GM12878 (cell line): ENCODE data around the gene MAGI2.

Experiments
- ESRRA ChIP-seq: IDR thresholded peaks from 2 replicates; pipeline ENCODE4 v1.6.1; 2012; ENCODE audit warnings: mild to moderate bottlenecking, low read length, improper control_type of control experiment
- POLR2AphosphoS2 ChIP-seq: IDR thresholded peaks from 2 replicates; pipeline ENCODE4 v1.6.1; 2011; ENCODE audit warnings: low read depth, mild to moderate bottlenecking, low read length, improper control_type of control experiment, moderate library complexity
- SMC3 ChIP-seq: IDR thresholded peaks from 2 replicates; pipeline ENCODE4 v1.6.1; 2011; ENCODE audit warnings: low read length, improper control_type of control experiment, borderline replicate concordance
- TF ChIP-seq, protein P1 (sequence below): fragments of 450-650 bp; formaldehyde crosslinking; IDR thresholded peaks from 2 replicates; pipeline ENCODE4 v1.4.0; 2022; ENCODE audit warnings: mild to moderate bottlenecking, moderate library complexity
- TF ChIP-seq, protein P2 (sequence below), 3 experiments: IDR thresholded peaks in 2 of 3; conservative IDR thresholded peaks in 1 of 3; 2 replicates each; pipeline ENCODE4 v1.5.1; 2011; ENCODE audit warnings: low read depth in 3 of 3, low read length in 3 of 3, mild to moderate bottlenecking in 3 of 3, control low read depth in 2 of 3, moderate library complexity in 2 of 3, inconsistent platforms in 1 of 3, mixed read lengths in 1 of 3; ENCODE audit not compliant: control insufficient read depth in 2 of 3, insufficient read depth in 1 of 3; ENCODE audit errors: extremely low read depth in 1 of 3
- TF ChIP-seq, protein P3 (sequence below): IDR thresholded peaks from 2 replicates; pipeline ENCODE4 v1.6.1; 2011; ENCODE audit warnings: borderline replicate concordance, low read depth, mild to moderate bottlenecking, moderate library complexity, low read length; ENCODE audit not compliant: insufficient read depth, poor library complexity, severe bottlenecking

DNA sequence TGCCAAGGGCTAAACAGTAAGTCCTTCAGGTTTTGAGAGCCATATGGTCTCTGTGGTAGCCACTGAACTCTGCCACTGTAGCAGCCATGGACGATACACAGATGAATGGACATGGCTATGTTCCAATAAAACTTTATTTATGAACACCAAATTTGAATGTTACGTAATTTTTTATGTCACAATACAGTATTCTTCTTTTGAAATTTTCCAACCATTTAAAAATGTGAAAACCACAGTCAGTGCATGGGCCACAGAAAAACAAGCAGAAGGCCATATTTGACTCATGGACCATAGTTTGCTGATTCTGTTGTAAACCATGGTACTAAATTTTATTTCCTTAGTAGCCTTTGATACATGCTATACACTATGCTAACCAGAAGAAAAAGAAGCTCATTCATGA, 361.8 kb downstream of the MAGI2 start:
- TF ChIP-seq, protein P1, sequence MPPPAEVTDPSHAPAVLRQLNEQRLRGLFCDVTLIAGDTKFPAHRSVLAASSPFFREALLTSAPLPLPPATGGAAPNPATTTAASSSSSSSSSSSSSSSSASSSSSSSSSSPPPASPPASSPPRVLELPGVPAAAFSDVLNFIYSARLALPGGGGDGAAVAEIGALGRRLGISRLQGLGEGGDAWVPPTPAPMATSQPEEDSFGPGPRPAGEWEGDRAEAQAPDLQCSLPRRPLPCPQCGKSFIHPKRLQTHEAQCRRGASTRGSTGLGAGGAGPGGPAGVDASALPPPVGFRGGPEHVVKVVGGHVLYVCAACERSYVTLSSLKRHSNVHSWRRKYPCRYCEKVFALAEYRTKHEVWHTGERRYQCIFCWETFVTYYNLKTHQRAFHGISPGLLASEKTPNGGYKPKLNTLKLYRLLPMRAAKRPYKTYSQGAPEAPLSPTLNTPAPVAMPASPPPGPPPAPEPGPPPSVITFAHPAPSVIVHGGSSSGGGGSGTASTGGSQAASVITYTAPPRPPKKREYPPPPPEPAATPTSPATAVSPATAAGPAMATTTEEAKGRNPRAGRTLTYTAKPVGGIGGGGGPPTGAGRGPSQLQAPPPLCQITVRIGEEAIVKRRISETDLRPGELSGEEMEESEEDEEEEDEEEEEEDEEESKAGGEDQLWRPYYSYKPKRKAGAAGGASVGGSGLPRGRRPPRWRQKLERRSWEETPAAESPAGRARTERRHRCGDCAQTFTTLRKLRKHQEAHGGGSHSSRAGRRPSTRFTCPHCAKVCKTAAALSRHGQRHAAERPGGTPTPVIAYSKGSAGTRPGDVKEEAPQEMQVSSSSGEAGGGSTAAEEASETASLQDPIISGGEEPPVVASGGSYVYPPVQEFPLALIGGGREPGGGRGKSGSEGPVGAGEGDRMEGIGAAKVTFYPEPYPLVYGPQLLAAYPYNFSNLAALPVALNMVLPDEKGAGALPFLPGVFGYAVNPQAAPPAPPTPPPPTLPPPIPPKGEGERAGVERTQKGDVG (CRISPR knock-in tag), result no peak
- no peak for TF ChIP-seq ESRRA
- TF ChIP-seq, protein P2, sequence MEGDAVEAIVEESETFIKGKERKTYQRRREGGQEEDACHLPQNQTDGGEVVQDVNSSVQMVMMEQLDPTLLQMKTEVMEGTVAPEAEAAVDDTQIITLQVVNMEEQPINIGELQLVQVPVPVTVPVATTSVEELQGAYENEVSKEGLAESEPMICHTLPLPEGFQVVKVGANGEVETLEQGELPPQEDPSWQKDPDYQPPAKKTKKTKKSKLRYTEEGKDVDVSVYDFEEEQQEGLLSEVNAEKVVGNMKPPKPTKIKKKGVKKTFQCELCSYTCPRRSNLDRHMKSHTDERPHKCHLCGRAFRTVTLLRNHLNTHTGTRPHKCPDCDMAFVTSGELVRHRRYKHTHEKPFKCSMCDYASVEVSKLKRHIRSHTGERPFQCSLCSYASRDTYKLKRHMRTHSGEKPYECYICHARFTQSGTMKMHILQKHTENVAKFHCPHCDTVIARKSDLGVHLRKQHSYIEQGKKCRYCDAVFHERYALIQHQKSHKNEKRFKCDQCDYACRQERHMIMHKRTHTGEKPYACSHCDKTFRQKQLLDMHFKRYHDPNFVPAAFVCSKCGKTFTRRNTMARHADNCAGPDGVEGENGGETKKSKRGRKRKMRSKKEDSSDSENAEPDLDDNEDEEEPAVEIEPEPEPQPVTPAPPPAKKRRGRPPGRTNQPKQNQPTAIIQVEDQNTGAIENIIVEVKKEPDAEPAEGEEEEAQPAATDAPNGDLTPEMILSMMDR (IDR thresholded peaks at IDR 0.05 in 2 of 3, conservative IDR thresholded peaks at IDR 0.05 in 1 of 3; ENCODE audit: control insufficient read depth in 2 of 3, extremely low read depth in 1 of 3, insufficient read depth in 1 of 3, low read depth in 3 of 3, low read length in 3 of 3), result no peak
- TF ChIP-seq, protein P3, sequence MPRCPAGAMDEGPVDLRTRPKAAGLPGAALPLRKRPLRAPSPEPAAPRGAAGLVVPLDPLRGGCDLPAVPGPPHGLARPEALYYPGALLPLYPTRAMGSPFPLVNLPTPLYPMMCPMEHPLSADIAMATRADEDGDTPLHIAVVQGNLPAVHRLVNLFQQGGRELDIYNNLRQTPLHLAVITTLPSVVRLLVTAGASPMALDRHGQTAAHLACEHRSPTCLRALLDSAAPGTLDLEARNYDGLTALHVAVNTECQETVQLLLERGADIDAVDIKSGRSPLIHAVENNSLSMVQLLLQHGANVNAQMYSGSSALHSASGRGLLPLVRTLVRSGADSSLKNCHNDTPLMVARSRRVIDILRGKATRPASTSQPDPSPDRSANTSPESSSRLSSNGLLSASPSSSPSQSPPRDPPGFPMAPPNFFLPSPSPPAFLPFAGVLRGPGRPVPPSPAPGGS, result no peak
- no peak for TF ChIP-seq POLR2AphosphoS2
- no peak for TF ChIP-seq SMC3
